Measurements from ENCODE around the gene STIM2. TPM values are rescaled to one million over a fixed set of nuclear protein-coding genes. Genes with fewer than 3 reads are reported as not detected.

STIM2 gene
- total and polyA plus RNA-seq, 10 of the 15 experiments (the other 5 are each of a cell fraction or from before 2014, with no cell fraction given): 4.7 to 41.5 (median 16.9) TPM

DNA sequence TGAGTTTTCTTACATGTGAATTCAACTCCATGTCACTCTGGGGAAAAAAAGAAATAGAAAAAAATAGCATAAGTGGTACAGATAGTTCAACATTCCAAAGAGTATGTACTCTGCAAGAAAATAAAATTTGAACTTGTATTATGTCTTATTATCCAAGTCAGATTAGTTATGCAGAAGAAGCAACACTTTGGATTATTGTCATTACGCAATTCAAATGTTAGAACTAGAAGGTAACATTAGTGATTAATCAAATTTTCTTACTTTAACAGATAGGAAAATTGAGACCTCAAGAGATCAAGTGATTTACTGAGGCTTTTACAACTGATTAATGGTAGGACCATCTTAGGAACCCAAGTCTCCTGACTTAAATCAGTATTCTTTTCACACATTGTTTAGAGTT, 159.1 kb downstream of the STIM2 start:
- H3K27me3 ChIP-seq (replicated peaks in 1 of 2; ENCODE audit: control insufficient read depth in 2 of 2, insufficient read depth in 2 of 2, low read length in 1 of 2): no peaks in the 10 kb centered on the region
- H3K36me3 ChIP-seq (ENCODE audit: control insufficient read depth in 2 of 2, insufficient read depth in 2 of 2, low read length in 1 of 2): peaks cover 0 to 7% of the 10 kb centered on the region in 2 experiments; a peak in 2 of 4 replicates
- H3K9me3 ChIP-seq (replicated peaks; ENCODE audit: control insufficient read depth, insufficient read depth, low read length): no peaks in the 10 kb centered on the region; the same call in 2 of the 3 replicates
- no peak overlapping the region for H3K27ac ChIP-seq (ENCODE audit: control insufficient read depth, insufficient read depth)
- ATAC-seq (no peak), FAIRE-seq (no peak), DNase-seq (ENCODE audit: low read depth, low spot score) (no peak)
- H3K4me3 ChIP-seq: no peak overlapping the region
- in situ Hi-C loops (cut with MboI): loop anchor here (10.0 kb wide), 1 partner anchor 435 kb away; the partner anchor contains the start of gene TBC1D19
- no peaks in the 10 kb centered on the region for H3K4me1 ChIP-seq (ENCODE audit: control insufficient read depth, insufficient read depth, low read length)
- no peak overlapping the region for H3K4me2 ChIP-seq (ENCODE audit: control insufficient read depth, insufficient read depth)
- H3K79me2 ChIP-seq (ENCODE audit: control insufficient read depth, insufficient read depth, low read length): no peaks in the 10 kb centered on the region
- SMC1A ChIA-PET (ENCODE audit: uncharacterized antibody, unreplicated experiment): interaction anchor here (1.2 kb wide), 1 partner anchor 60 kb away, joined by 3 read pairs; no protein-coding TSS in a partner anchor
- RAD21 ChIA-PET (ENCODE audit: unreplicated experiment): no interaction called here
- intact Hi-C loops (cut with micrococcal nuclease; ENCODE audit: unreplicated experiment): no loop called here
- no peak overlapping the region for H3K9ac ChIP-seq (ENCODE audit: control insufficient read depth, insufficient read depth, low read length)
- no TSS peak for BruUV-seq (replicated peaks)
- TF ChIP-seq YBX1 (IDR thresholded peaks at IDR 0.05) (no peak), ASH2L (IDR thresholded peaks at IDR 0.05; ENCODE audit: borderline replicate concordance, low read depth) (no peak), NFYA (IDR thresholded peaks at IDR 0.05; ENCODE audit: borderline replicate concordance, low read depth, low read length) (no peak), GATAD2B (conservative IDR thresholded peaks at IDR 0.05; ENCODE audit: low read depth) (no peak), ATF2 (IDR thresholded peaks at IDR 0.05; ENCODE audit: low read length) (no peak), NFYB (IDR thresholded peaks at IDR 0.05; ENCODE audit: insufficient read depth, low read depth, low read length) (no peak), MEF2A (IDR thresholded peaks at IDR 0.05; ENCODE audit: insufficient read depth, low read depth, low read length) (no peak), NBN (IDR thresholded peaks at IDR 0.05) (no peak), JUND (IDR thresholded peaks at IDR 0.05; ENCODE audit: low read depth, low read length) (no peak)
- CTCF ChIA-PET: interaction anchor here (0.8 to 2.9 kb wide), 2 partner anchors 10 to 63 kb away, joined by 3 to 13 read pairs; no protein-coding TSS in a partner anchor
- no peaks in the 10 kb centered on the region for H4K20me1 ChIP-seq (ENCODE audit: control insufficient read depth, insufficient read depth)
- no peak overlapping the region for H2AFZ ChIP-seq (ENCODE audit: control insufficient read depth, low read depth, low read length)
- POLR2A ChIA-PET: no interaction called here
- WGBS (ENCODE audit: insufficient coverage, insufficient replicate concordance, low lambda C conversion rate, missing lambda C conversion rate): 100% methylated on average over 1 of the region's 1 CpG

Data from GM12878 (cell line).